Activated T-helper 1 cell treated with anti-CD3 and anti-CD28 coated beads, Interleukin-2, amount 50 U/mL, for 16 hours (primary cell): ENCODE data around the gene HIVEP3.

ENCODE experiments used
- DNase-seq, 2 donors: peaks; one replicate each; pipeline ENCODE4 v3.0.0-alpha.2; 2020; ENCODE audit warnings: low read depth in 1 of 2, low spot score in 1 of 2

HIVEP3 gene

GRCh38 chr1:41640141-41640751 is 278.5 kb downstream of the HIVEP3 start:
- no peak for DNase-seq

- DNase-seq, result no peak
These were observed 279.3 kb downstream of the HIVEP3 start for GRCh38 chr1:41639332-41639936.

- DNase-seq, result no peak
These were observed 280.4 kb downstream of the HIVEP3 start for GRCh38 chr1:41638086-41639024.

- DNase-seq, result no peak
These were observed 281.4 kb downstream of the HIVEP3 start for GRCh38 chr1:41637367-41637766.

- no peak for DNase-seq
These were observed 285.0 kb downstream of the HIVEP3 start for GRCh38 chr1:41633764-41634163.

GRCh38 chr1:41632781-41633575 is 285.7 kb downstream of the HIVEP3 start:
- DNase-seq, result no peak

GRCh38 chr1:41631971-41632370 is 286.8 kb downstream of the HIVEP3 start:
- no peak for DNase-seq

- DNase-seq, result no peak
These were observed 287.6 kb downstream of the HIVEP3 start for GRCh38 chr1:41631154-41631553.

- no peak for DNase-seq
These were observed 289.2 kb downstream of the HIVEP3 start for GRCh38 chr1:41629571-41629970.

- DNase-seq, result no peak
These were observed 289.6 kb downstream of the HIVEP3 start for GRCh38 chr1:41629141-41629540.

- no peak for DNase-seq
These were observed 291.0 kb downstream of the HIVEP3 start for GRCh38 chr1:41627491-41628280.

GRCh38 chr1:41626616-41627375 is 291.9 kb downstream of the HIVEP3 start:
- peak in 1 of 2 donors; percentile 12 for DNase-seq

- DNase-seq, result no peak
These were observed 292.6 kb downstream of the HIVEP3 start for GRCh38 chr1:41626146-41626545.

- no peak for DNase-seq
These were observed 295.0 kb downstream of the HIVEP3 start for GRCh38 chr1:41623736-41624135.

GRCh38 chr1:41622859-41623732 is 295.6 kb downstream of the HIVEP3 start:
- no peak for DNase-seq

- DNase-seq, result no peak
These were observed 296.3 kb downstream of the HIVEP3 start for GRCh38 chr1:41622402-41622801.

- DNase-seq, result no peak
These were observed 296.9 kb downstream of the HIVEP3 start for GRCh38 chr1:41621791-41622190.

- DNase-seq, result no peak
These were observed 297.5 kb downstream of the HIVEP3 start for GRCh38 chr1:41621256-41621655.
